AG04449 (cell line): ENCODE data around the gene ATAD3A.

Experiments
- CTCF ChIA-PET: fragments of 350-600 bp; formaldehyde crosslinking; extraction: SDS; loops from one replicate; lab custom pipeline; 2021; ENCODE audit warnings: antibody characterized with exemption; lab: Yijun Ruan, JAX
- POLR2A ChIA-PET: fragments of 400-600, 350-600 bp; formaldehyde crosslinking; extraction: SDS; loops from one replicate; lab custom pipeline; 2020; ENCODE audit warnings: antibody characterized with exemption, inconsistent platforms; lab: Yijun Ruan, JAX
- DNase-seq: peaks from one replicate; pipeline ENCODE4 v3.0.0-alpha.2; 2010; ENCODE audit warnings: low read depth, low spot score
- H3K4me3 ChIP-seq: 2 replicates; pipeline ENCODE4 v1.5.1; 2011; ENCODE audit warnings: low read depth, mild to moderate bottlenecking, control low read depth, low read length
- CTCF ChIP-seq: IDR thresholded peaks from one replicate; pipeline ENCODE4 v1.5.1; 2011; ENCODE audit warnings: mild to moderate bottlenecking, moderate library complexity, low read length, control low read depth, inconsistent platforms; ENCODE audit not compliant: insufficient read depth; ENCODE audit errors: missing control alignments

The ATAD3A gene

GRCh38 chr1:1564268-1564667 lies 52.3 kb downstream of the ATAD3A start:
- DNase-seq, result no peak
- ChIA-PET POLR2A (no interaction called here), CTCF (interaction anchor here (1.1 kb wide), 1 partner anchor 9 kb away, joined by 4 read pairs; no protein-coding TSS in a partner anchor)
- TF ChIP-seq CTCF, result no peak
- no peak overlapping the region for H3K4me3 ChIP-seq

DNA sequence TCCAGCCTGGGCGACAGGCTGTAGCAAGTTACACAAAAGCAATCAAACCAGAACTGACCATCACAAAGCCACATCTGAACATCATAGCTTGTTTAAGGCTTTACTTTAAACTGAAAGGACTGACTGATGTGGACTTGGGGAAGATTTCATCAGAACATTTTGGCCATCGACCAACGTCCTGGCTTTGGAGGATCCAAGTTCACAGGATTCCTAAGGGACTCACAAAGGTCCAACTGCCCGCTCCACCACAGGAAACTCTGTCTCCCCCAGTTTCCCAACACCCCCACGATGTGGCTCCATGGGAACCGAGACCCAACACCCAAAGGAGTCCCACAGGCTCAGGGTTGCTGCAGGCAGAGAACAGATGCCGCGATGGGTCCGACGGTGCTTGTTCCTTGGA lies 53.4 kb downstream of the ATAD3A start:
- TF ChIP-seq CTCF, result no peak
- ChIA-PET POLR2A (interaction anchor here (0.5 kb wide), 1 partner anchor 321 kb away, joined by 5 read pairs; no protein-coding TSS in a partner anchor), CTCF (interaction anchor here (0.9 kb wide), 1 partner anchor 8 kb away, joined by 4 read pairs; no protein-coding TSS in a partner anchor)
- H3K4me3 ChIP-seq, result no peak overlapping the region
- DNase-seq, result no peak

DNA sequence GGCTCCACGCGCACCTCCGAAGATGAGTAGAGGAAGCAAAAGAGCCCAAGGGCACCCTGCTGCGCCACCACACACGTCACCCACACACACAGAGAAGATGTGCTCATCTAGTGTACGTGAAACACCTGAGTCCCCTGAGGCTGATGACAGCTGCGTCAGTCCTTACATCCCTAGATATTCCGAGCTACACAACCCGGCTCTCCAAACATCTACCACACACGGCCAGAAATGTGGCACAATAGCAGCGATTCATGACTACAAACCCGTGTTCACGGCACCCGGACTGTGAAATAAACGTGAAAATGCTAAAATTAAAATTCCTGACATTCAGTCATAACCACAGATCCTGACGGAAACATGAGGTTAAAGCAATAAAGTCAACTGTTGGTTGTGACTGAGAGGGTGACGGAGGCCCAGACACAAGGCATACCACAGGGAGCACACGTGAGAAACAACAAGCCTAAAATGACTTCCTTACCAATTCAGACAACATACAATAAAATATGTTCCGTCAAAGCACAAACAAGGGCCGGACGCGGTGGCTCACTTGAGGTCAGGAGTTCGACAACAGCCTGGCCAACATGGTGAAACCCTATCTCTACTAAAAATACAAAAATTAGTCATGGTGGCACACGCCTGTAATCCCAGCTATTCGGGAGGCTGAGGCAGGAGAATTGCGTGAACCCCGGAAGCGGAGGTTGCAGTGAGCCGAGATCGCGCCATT lies 55.4 kb downstream of the ATAD3A start:
- ChIA-PET CTCF (no interaction called here), POLR2A (no interaction called here)
- no peak overlapping the region for H3K4me3 ChIP-seq
- no peak for TF ChIP-seq CTCF
- no peak for DNase-seq

- H3K4me3 ChIP-seq, result no peak overlapping the region
- POLR2A ChIA-PET, result no interaction called here
- CTCF ChIA-PET, result no interaction called here
- DNase-seq, result no peak
- no peak for TF ChIP-seq CTCF
These were observed 55.9 kb downstream of the ATAD3A start for GRCh38 chr1:1567891-1568291.

- ChIA-PET CTCF (no interaction called here), POLR2A (no interaction called here)
- no peak for TF ChIP-seq CTCF
- DNase-seq, result no peak
- H3K4me3 ChIP-seq, result no peak overlapping the region
These were observed 57.4 kb downstream of the ATAD3A start for GRCh38 chr1:1569341-1569740.

- DNase-seq, result no peak
- ChIA-PET CTCF (interaction anchor here (1.0 kb wide), 1 partner anchor 10 kb away, joined by 4 read pairs; no protein-coding TSS in a partner anchor), POLR2A (no interaction called here)
- TF ChIP-seq CTCF, result no peak
- peak overlapping the region; percentile 98 for H3K4me3 ChIP-seq
These were observed 62.1 kb downstream of the ATAD3A start for GRCh38 chr1:1573843-1574720.
